ENCODE results near the gene DYNC2H1. TPM values are rescaled to one million over a fixed set of nuclear protein-coding genes. Genes with fewer than 3 reads are reported as not detected.

DYNC2H1 gene
- total and polyA plus RNA-seq, 10 donors: 3.1 to 18.3 (median 10.6) TPM

DNA sequence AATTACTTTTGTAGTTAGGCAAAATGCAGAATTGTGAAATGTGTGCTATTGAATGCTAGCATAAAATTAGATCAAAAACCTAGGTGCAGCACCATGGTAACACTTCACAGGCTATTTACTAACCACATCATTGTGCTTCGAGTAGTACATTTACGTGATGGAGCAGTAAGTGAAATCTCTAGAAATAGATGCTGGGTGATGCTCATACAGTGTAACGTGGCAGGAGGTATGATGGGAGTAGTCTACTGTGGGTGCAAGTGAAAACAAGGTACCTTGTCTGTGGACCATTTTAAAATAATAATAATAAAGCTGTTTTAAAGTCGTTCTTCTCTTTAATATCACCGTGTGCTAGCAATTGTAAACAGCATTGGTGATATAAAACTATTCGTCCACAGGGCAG, 132.3 kb downstream of the DYNC2H1 start:
- intact Hi-C loops (cut with DNase I; ENCODE audit: low total_unique reads): no loop called here
- Histone ChIP-seq H3K4me1 (no peaks in the 10 kb centered on the region), H3K27ac (no peak overlapping the region), H3K9me3 (no peaks in the 10 kb centered on the region), H3K27me3 (replicated peaks in 1 of 7) (no peaks in the 10 kb centered on the region), H3K36me3 (peaks cover 0 to 14% (median 0%) of the 10 kb centered on the region in 6 donors), H3K4me3 (no peak overlapping the region)
- WGBS, 5 donors: 78 to 91% (median 88%) methylated on average over 6 of the region's 6 CpGs
- DNase-seq: no peak
- TF ChIP-seq, protein P1, sequence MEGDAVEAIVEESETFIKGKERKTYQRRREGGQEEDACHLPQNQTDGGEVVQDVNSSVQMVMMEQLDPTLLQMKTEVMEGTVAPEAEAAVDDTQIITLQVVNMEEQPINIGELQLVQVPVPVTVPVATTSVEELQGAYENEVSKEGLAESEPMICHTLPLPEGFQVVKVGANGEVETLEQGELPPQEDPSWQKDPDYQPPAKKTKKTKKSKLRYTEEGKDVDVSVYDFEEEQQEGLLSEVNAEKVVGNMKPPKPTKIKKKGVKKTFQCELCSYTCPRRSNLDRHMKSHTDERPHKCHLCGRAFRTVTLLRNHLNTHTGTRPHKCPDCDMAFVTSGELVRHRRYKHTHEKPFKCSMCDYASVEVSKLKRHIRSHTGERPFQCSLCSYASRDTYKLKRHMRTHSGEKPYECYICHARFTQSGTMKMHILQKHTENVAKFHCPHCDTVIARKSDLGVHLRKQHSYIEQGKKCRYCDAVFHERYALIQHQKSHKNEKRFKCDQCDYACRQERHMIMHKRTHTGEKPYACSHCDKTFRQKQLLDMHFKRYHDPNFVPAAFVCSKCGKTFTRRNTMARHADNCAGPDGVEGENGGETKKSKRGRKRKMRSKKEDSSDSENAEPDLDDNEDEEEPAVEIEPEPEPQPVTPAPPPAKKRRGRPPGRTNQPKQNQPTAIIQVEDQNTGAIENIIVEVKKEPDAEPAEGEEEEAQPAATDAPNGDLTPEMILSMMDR (IDR thresholded peaks at IDR 0.05 in 8 of 11, conservative IDR thresholded peaks at IDR 0.05 in 3 of 11): no peak
- TF ChIP-seq POLR2AphosphoS5 (IDR thresholded peaks at IDR 0.05) (no peak), POLR2A (IDR thresholded peaks at IDR 0.05) (no peak)

DNA sequence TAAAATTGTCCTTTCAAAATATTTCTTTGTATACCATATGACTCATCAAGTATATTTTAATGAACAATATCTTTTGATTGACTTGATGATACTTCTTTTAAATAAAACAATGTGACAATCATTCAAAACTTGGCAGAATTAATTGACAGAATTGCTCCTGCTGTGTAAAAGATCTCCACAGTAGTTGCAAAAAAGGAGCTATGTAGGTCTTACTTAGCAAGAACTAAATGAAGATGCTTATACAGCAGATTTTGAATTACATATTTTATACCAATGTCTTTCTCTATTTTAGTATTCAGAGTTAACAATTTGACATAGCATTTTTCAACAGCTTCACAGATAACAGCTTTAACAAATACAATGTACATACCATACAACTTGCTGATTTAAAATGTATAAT, 144.9 kb downstream of the DYNC2H1 start:
- no peaks in the 10 kb centered on the region for H3K9me3 ChIP-seq
- no peak overlapping the region for H3K27ac ChIP-seq
- H3K27me3 ChIP-seq (replicated peaks in 1 of 7): no peaks in the 10 kb centered on the region
- intact Hi-C loops (cut with DNase I; ENCODE audit: low total_unique reads): no loop called here
- H3K4me3 ChIP-seq: no peak overlapping the region
- peaks cover 0 to 5% (median 0%) of the 10 kb centered on the region in 6 donors for H3K36me3 ChIP-seq
- no peaks in the 10 kb centered on the region for H3K4me1 ChIP-seq
- TF ChIP-seq, protein P1 (IDR thresholded peaks at IDR 0.05 in 8 of 11, conservative IDR thresholded peaks at IDR 0.05 in 3 of 11): no peak
- TF ChIP-seq POLR2A (IDR thresholded peaks at IDR 0.05) (no peak), POLR2AphosphoS5 (IDR thresholded peaks at IDR 0.05) (no peak)
- no peak for DNase-seq

DNA sequence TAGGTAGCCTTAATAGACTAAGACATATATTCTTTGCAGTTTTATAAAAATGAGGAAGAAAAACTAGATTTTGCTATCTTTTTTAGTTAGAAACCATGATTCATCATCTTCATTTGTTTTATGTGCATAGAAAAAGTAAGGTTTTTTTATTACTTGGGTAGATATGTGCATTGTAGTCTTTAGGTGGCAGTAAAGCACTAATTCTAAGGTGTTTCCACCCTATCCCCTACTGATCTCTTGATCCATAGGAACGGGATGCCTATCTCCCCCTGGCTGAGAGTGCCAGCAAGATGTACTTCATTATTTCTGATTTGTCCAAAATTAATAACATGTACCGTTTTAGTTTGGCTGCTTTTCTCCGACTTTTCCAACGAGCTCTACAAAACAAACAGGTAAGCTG, 148.1 kb downstream of the DYNC2H1 start:
- Histone ChIP-seq H3K4me3 (no peak overlapping the region), H3K36me3 (peaks cover 0 to 12% (median 0%) of the 10 kb centered on the region in 6 donors), H3K27ac (no peak overlapping the region), H3K9me3 (no peaks in the 10 kb centered on the region), H3K4me1 (no peaks in the 10 kb centered on the region), H3K27me3 (replicated peaks in 1 of 7) (no peaks in the 10 kb centered on the region)
- intact Hi-C loops (cut with DNase I; ENCODE audit: low total_unique reads): no loop called here
- TF ChIP-seq, protein P1 (IDR thresholded peaks at IDR 0.05 in 8 of 11, conservative IDR thresholded peaks at IDR 0.05 in 3 of 11): no peak
- no peak for TF ChIP-seq POLR2AphosphoS5 (IDR thresholded peaks at IDR 0.05)
- TF ChIP-seq POLR2A (IDR thresholded peaks at IDR 0.05): no peak
- no peak for DNase-seq
- WGBS, 5 donors: 63 to 83% (median 76%) methylated on average over 4 of the region's 4 CpGs

DNA sequence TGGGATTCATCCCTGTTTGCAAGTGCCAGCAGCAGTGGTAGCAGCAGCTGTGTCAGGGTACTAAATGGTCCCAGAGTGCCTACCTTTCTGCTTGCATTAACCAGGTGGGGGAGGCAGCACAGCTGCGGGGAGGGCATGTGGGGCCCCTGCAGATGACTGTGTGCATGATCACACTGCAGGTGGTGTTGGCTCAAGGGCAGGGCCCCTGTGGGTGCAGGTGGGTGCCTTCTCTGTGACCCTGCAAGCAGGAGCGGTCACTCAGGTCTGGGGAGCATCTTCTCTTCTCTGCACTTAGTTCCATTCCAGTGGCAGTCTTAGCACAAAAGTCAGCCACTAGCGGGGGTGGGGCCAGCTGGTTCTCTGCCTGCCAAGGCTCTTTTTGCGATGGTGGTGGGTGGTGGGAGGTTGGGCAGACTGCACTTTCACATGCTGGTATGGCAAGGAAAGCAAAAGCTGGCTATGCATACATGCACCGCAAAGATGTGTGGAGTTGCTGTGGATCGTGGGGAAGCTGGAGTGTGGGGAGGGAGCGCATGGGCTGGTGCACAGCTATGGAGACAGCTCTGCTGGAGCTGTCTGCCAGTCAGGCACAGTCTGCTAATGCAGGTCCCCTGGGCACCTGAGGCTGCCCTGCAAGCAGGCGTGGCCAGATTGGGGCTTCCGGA, 157.1 kb downstream of the DYNC2H1 start:
- intact Hi-C loops (cut with DNase I; ENCODE audit: low total_unique reads): no loop called here

More for the DNA sequence above, 157.1 kb downstream of the DYNC2H1 start:
- Histone ChIP-seq H3K27ac (no peak overlapping the region), H3K9me3 (no peaks in the 10 kb centered on the region), H3K4me1 (no peaks in the 10 kb centered on the region), H3K27me3 (replicated peaks in 1 of 7) (no peaks in the 10 kb centered on the region), H3K36me3 (peaks cover 0 to 5% (median 0%) of the 10 kb centered on the region in 6 donors), H3K4me3 (no peak overlapping the region)
- 88 to 96% (median 94%) methylated on average over 8 to 9 of the region's 9 CpGs for WGBS, 5 donors
- no peak for DNase-seq
- TF ChIP-seq, protein P1 (IDR thresholded peaks at IDR 0.05 in 8 of 11, conservative IDR thresholded peaks at IDR 0.05 in 3 of 11): no peak
- TF ChIP-seq POLR2AphosphoS5 (IDR thresholded peaks at IDR 0.05): no peak
- TF ChIP-seq POLR2A (IDR thresholded peaks at IDR 0.05): no peak

All from spleen (tissue), 11 donors.